HCT116 (cell line): ENCODE results near the gene PRRT3. TPM values are rescaled to one million over a fixed set of nuclear protein-coding genes. Genes with fewer than 3 reads are reported as not detected.

Experiments
- ATAC-seq: fragments of 200-7000 bp; cut with Tn5 transposase; 2 replicates; pipeline ENCODE4 v1.9.1; 2020; ENCODE audit warnings: mild to moderate bottlenecking, moderate library complexity
- BruUV-seq: library from RNA; stranded (reverse); fragments of 400-500 nt; replicated peaks from 2 replicates; lab custom pipeline; 2021; lab: Mats Ljungman, UMichigan
- CTCF ChIA-PET: fragments of 300-600 bp; sonication (Branson Sonifier 250); formaldehyde crosslinking; loops from one replicate; lab custom pipeline; 2021; ENCODE audit warnings: antibody characterized with exemption; lab: Charles Lee
- POLR2A ChIA-PET: fragments of 300-600, 350-600 bp; sonication (Branson Sonifier 250); formaldehyde crosslinking; loops from one replicate; lab custom pipeline; 2021; ENCODE audit warnings: antibody characterized with exemption; lab: Charles Lee
- RAD21 ChIA-PET, 2 experiments: fragments of 300-600 bp; sonication (Branson Sonifier 250); formaldehyde crosslinking; loops; one replicate each; lab custom pipeline; 2023; ENCODE audit warnings: low total read pairs in 2 of 2; ENCODE audit not compliant: uncharacterized antibody in 2 of 2, unreplicated experiment in 2 of 2, low non-redundant PET in 1 of 2; lab: Charles Lee
- DNase-seq: peaks from one replicate; pipeline ENCODE4 v3.0.0-alpha.2; 2010; ENCODE audit warnings: low read depth, low spot score
- H2AFZ ChIP-seq: fragments of 200-600 bp; shearing (Covaris generic), sonication (generic); 2 replicates; pipeline ENCODE4 v1.6.1; 2017; ENCODE audit warnings: low read depth, mixed run types, mixed read lengths, antibody characterized with exemption, low read length; ENCODE audit not compliant: poor library complexity, severe bottlenecking
- H3K27ac ChIP-seq: 2 replicates; pipeline ENCODE4 v1.5.1; 2012; ENCODE audit warnings: low read depth, low read length
- H3K27me3 ChIP-seq: fragments of 200-600 bp; sonication (generic); 2 replicates; pipeline ENCODE4 v1.6.1; 2016; ENCODE audit warnings: mixed run types, low read length, mixed read lengths; ENCODE audit not compliant: insufficient read depth
- H3K36me3 ChIP-seq, 2 experiments: fragments of 200-500 bp in 1 of 2; fragments of 200-600 bp in 1 of 2; sonication (Bioruptor generic) in 1 of 2; sonication (generic) in 1 of 2; 2 replicates each; pipeline versions ENCODE4 v1.5.1 to v1.6.1; 2014 to 2016; ENCODE audit warnings: low read length in 2 of 2, inconsistent platforms in 1 of 2, mixed read lengths in 1 of 2, mixed run types in 1 of 2; ENCODE audit not compliant: insufficient read depth in 2 of 2, control insufficient read depth in 1 of 2
- H3K4me1 ChIP-seq, 2 experiments: fragments of 200-600 bp in 1 of 2; sonication (generic) in 1 of 2; 2 replicates each; pipeline versions ENCODE4 v1.5.1 to v1.6.1; 2012 to 2017; ENCODE audit warnings: low read length in 2 of 2, inconsistent platforms in 1 of 2, mild to moderate bottlenecking in 1 of 2, mixed read lengths in 1 of 2, mixed run types in 1 of 2, moderate library complexity in 1 of 2; ENCODE audit not compliant: insufficient read depth in 2 of 2, control insufficient read depth in 1 of 2
- H3K4me2 ChIP-seq: fragments of 200-600 bp; sonication (generic); 2 replicates; pipeline ENCODE4 v1.6.1; 2017; ENCODE audit warnings: mixed run types, low read length, mixed read lengths
- H3K4me3 ChIP-seq, 2 experiments: fragments of 200-600 bp in 1 of 2; sonication (generic) in 1 of 2; replicated peaks in 1 of 2; 2 replicates each; pipeline ENCODE4 v1.5.1; 2011 to 2016; ENCODE audit warnings: low read length in 2 of 2, control low read depth in 1 of 2, low read depth in 1 of 2, mild to moderate bottlenecking in 1 of 2, mixed read lengths in 1 of 2, mixed run types in 1 of 2
- H3K79me2 ChIP-seq: fragments of 200-600 bp; sonication (generic); 2 replicates; pipeline ENCODE4 v1.6.1; 2017; ENCODE audit warnings: mild to moderate bottlenecking, mixed run types, low read length, moderate library complexity, mixed read lengths; ENCODE audit not compliant: insufficient read depth
- H3K9ac ChIP-seq: fragments of 200-600 bp; sonication (generic); 2 replicates; pipeline ENCODE4 v1.6.1; 2016; ENCODE audit warnings: low read length, mixed read lengths
- H3K9me2 ChIP-seq: fragments of 200-600 bp; sonication (generic), shearing (Covaris generic); 2 replicates; pipeline ENCODE4 v1.6.1; 2017; ENCODE audit warnings: mixed run types, mild to moderate bottlenecking, moderate library complexity; ENCODE audit not compliant: insufficient read depth
- H3K9me3 ChIP-seq, 2 experiments: fragments of 200-500 bp in 1 of 2; fragments of 200-600 bp in 1 of 2; sonication (Bioruptor generic) in 1 of 2; sonication (generic) in 1 of 2; 2 replicates each; pipeline ENCODE4 v1.6.1; 2014 to 2017; ENCODE audit warnings: low read length in 2 of 2, mixed read lengths in 2 of 2, inconsistent platforms in 1 of 2, low read depth in 1 of 2, mild to moderate bottlenecking in 1 of 2, mixed run types in 1 of 2, moderate library complexity in 1 of 2; ENCODE audit not compliant: control insufficient read depth in 1 of 2, insufficient read depth in 1 of 2
- H4K20me1 ChIP-seq: fragments of 200-600 bp; sonication (generic), shearing (Covaris generic); 2 replicates; pipeline ENCODE4 v1.6.1; 2017; ENCODE audit warnings: mixed run types, mild to moderate bottlenecking, moderate library complexity; ENCODE audit not compliant: insufficient read depth
- CBX3 ChIP-seq: IDR thresholded peaks from 2 replicates; pipeline ENCODE4 v1.6.1; 2012; ENCODE audit warnings: low read depth
- CEBPB ChIP-seq: IDR thresholded peaks from 2 replicates; pipeline ENCODE4 v1.6.1; 2012; ENCODE audit warnings: low read depth
- EZH2 ChIP-seq: fragments of 200-600 bp; sonication (generic); IDR thresholded peaks from 2 replicates; pipeline ENCODE4 v1.6.1; 2017; ENCODE audit warnings: antibody characterized with exemption, mixed run types
- EZH2phosphoT487 ChIP-seq: fragments of 200-600 bp; IDR thresholded peaks from 2 replicates; pipeline ENCODE4 v1.6.1; 2018; ENCODE audit warnings: antibody characterized with exemption, borderline replicate concordance
- RAD21 ChIP-seq: IDR thresholded peaks from 2 replicates; pipeline ENCODE4 v1.6.1; 2012; ENCODE audit warnings: low read depth, mild to moderate bottlenecking
- SRF ChIP-seq: IDR thresholded peaks from 2 replicates; pipeline ENCODE4 v1.6.1; 2012; ENCODE audit warnings: low read depth
- TCF7L2 ChIP-seq: IDR thresholded peaks from 2 replicates; pipeline ENCODE4 v1.7.0; 2011; ENCODE audit warnings: borderline replicate concordance, inconsistent platforms; ENCODE audit not compliant: insufficient read depth, insufficient read length; ENCODE audit errors: extremely low read depth
- YY1 ChIP-seq: IDR thresholded peaks from 2 replicates; pipeline ENCODE4 v1.6.1; 2011; ENCODE audit warnings: low read length, low read depth, moderate library complexity, mild to moderate bottlenecking; ENCODE audit not compliant: insufficient replicate concordance; ENCODE audit errors: extremely low read depth
- ZFX ChIP-seq: fragments of 450-650 bp; IDR thresholded peaks from 2 replicates; pipeline ENCODE4 v1.6.1; 2017
- ZNF274 ChIP-seq: fragments of 200-500 bp; sonication (Bioruptor generic); IDR thresholded peaks from 2 replicates; pipeline ENCODE4 v1.6.1; 2014; ENCODE audit warnings: mild to moderate bottlenecking, low read depth, low read length, inconsistent platforms
- intact Hi-C: fragments of 100-400 bp; cut with micrococcal nuclease; formaldehyde crosslinking; loops from 2 replicates; pipeline ENCODE4 v1.10.0; 2022
- total RNA-seq: library from RNA; stranded (reverse); gene quantifications from one replicate; pipeline ENCODE4 v1.2.1, GENCODE V29; 2021; ENCODE audit not compliant: unreplicated experiment
- TF ChIP-seq, protein P1 (sequence below): IDR thresholded peaks from 2 replicates; pipeline ENCODE4 v1.6.1; 2012; ENCODE audit warnings: low read depth
- TF ChIP-seq, protein P2 (sequence below): IDR thresholded peaks from 2 replicates; pipeline ENCODE4 v1.6.1; 2011; ENCODE audit warnings: mild to moderate bottlenecking, low read length, moderate library complexity; ENCODE audit not compliant: insufficient replicate concordance; ENCODE audit errors: extremely low read depth

Gene PRRT3
- total RNA-seq, 1 experiment from 2014 or later, result 0.96 TPM

DNA sequence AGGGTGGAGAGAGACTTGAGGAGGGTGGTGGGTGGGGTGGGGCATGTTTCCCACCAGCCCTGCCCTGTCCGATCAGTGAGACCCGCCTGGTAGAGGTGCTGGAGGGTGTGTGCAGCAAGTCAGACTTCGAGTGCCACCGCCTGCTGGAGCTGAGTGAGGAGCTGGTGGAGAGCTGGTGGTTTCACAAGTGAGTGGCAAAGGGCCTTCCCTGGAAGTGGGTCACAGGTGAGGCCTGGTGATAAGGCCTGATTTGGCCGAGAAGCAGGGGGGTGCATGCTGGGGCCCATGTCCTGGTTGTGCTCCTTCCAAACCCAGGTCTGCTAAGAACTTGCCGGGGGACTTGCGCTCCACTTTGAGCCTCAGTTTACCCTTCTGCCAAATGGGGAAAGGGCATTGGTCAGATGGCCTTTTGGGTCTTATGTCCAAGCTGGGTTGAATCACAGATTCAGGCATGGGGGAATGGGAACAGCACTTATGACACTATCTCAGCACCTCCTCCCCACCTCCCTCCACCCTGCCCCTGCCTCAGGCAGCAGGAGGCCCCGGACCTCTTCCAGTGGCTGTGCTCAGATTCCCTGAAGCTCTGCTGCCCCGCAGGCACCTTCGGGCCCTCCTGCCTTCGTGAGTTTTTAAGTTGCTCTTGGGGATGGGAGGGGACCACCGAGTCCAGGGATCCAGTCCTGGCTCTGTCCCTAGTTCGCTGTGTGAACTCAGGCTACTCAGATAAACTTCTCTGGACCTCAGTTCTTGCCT lies 14.5 kb downstream of the PRRT3 start:
- POLR2A ChIA-PET, result no interaction called here
- intact Hi-C loops, result no loop called here
- RAD21 ChIA-PET, result no interaction called here
- CTCF ChIA-PET, result interaction anchor here (1.6 kb wide), 1 partner anchor 9 kb away, joined by 3 read pairs; no protein-coding TSS in a partner anchor
- H3K4me1 ChIP-seq, result peaks cover 6 to 18% of the 10 kb centered on the region in 2 experiments
- no peaks in the 10 kb centered on the region for H3K27me3 ChIP-seq
- no peaks in the 10 kb centered on the region for H3K9me3 ChIP-seq
- H3K9me2 ChIP-seq, result no peaks in the 10 kb centered on the region
- no peaks in the 10 kb centered on the region for H3K79me2 ChIP-seq
- BruUV-seq, result no TSS peak
- H3K27ac ChIP-seq, result no peak overlapping the region
- H3K4me3 ChIP-seq, result no peak overlapping the region
- no peak overlapping the region for H3K4me2 ChIP-seq
- TF ChIP-seq YY1, result no peak
- no peak for TF ChIP-seq RAD21
- no peak for TF ChIP-seq ZNF274
- TF ChIP-seq, protein P1, sequence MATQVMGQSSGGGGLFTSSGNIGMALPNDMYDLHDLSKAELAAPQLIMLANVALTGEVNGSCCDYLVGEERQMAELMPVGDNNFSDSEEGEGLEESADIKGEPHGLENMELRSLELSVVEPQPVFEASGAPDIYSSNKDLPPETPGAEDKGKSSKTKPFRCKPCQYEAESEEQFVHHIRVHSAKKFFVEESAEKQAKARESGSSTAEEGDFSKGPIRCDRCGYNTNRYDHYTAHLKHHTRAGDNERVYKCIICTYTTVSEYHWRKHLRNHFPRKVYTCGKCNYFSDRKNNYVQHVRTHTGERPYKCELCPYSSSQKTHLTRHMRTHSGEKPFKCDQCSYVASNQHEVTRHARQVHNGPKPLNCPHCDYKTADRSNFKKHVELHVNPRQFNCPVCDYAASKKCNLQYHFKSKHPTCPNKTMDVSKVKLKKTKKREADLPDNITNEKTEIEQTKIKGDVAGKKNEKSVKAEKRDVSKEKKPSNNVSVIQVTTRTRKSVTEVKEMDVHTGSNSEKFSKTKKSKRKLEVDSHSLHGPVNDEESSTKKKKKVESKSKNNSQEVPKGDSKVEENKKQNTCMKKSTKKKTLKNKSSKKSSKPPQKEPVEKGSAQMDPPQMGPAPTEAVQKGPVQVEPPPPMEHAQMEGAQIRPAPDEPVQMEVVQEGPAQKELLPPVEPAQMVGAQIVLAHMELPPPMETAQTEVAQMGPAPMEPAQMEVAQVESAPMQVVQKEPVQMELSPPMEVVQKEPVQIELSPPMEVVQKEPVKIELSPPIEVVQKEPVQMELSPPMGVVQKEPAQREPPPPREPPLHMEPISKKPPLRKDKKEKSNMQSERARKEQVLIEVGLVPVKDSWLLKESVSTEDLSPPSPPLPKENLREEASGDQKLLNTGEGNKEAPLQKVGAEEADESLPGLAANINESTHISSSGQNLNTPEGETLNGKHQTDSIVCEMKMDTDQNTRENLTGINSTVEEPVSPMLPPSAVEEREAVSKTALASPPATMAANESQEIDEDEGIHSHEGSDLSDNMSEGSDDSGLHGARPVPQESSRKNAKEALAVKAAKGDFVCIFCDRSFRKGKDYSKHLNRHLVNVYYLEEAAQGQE, result no peak
- TF ChIP-seq EZH2, result no peak
- TF ChIP-seq, protein P2, sequence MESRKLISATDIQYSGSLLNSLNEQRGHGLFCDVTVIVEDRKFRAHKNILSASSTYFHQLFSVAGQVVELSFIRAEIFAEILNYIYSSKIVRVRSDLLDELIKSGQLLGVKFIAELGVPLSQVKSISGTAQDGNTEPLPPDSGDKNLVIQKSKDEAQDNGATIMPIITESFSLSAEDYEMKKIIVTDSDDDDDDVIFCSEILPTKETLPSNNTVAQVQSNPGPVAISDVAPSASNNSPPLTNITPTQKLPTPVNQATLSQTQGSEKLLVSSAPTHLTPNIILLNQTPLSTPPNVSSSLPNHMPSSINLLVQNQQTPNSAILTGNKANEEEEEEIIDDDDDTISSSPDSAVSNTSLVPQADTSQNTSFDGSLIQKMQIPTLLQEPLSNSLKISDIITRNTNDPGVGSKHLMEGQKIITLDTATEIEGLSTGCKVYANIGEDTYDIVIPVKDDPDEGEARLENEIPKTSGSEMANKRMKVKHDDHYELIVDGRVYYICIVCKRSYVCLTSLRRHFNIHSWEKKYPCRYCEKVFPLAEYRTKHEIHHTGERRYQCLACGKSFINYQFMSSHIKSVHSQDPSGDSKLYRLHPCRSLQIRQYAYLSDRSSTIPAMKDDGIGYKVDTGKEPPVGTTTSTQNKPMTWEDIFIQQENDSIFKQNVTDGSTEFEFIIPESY, result no peak
- no peak for TF ChIP-seq CEBPB
- no peak for TF ChIP-seq ZFX
- TF ChIP-seq TCF7L2, result no peak
- no peak for TF ChIP-seq EZH2phosphoT487
- TF ChIP-seq CBX3, result no peak
- TF ChIP-seq SRF, result no peak
- H3K36me3 ChIP-seq, result no peaks in the 10 kb centered on the region
- no peaks in the 10 kb centered on the region for H4K20me1 ChIP-seq
- no peak overlapping the region for H2AFZ ChIP-seq
- ATAC-seq (no peak), DNase-seq (no peak)
- H3K9ac ChIP-seq, result no peak overlapping the region
